ENCODE measurements around the gene AEBP1. TPM values are rescaled to one million over a fixed set of nuclear protein-coding genes. Genes with fewer than 3 reads are reported as not detected.

The AEBP1 gene
- total RNA-seq, 2 experiments from 2014 or later, result 35.0 to 64.2 TPM

- no peak for DNase-seq (ENCODE audit: low spot score)
- POLR2A ChIA-PET, result interaction anchor here (0.6 kb wide), 1 partner anchor 23 kb away, joined by 3 read pairs; no protein-coding TSS in a partner anchor
Observed at GRCh38 chr7:44065431-44066110, 38.6 kb upstream of the AEBP1 start, which contains the start of gene PGAM2. Gene PGAM2, minus strand, starts transcription at chr7:44065567. Its CDS starts 38 bp downstream, at chr7:44065529.

DNA sequence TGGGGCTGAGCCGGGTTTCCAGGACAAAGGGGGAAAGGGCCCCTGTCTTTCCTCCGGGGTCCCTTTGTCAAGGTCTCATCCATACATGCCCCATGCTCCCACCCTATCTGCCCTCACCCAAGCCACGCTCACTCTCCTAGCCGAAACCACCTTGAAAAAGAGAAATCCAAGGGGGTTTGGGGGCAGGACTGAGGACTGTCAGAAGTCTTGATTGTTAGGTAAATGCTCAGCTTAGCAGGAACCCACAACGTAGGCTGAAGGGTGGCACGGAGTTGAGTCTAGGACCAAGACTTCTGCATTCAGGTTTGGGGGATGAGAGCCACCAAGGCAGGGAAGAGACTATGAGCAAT is 38.1 kb upstream of the AEBP1 start:
- Histone ChIP-seq H3K4me2 (ENCODE audit: low read length) (no peak overlapping the region), H2AFZ (ENCODE audit: low read length) (no peak overlapping the region), H3K4me1 (ENCODE audit: insufficient read depth, low read length, poor library complexity, severe bottlenecking) (peaks cover 7% of the 10 kb centered on the region), H4K20me1 (ENCODE audit: insufficient read depth, low read length) (no peaks in the 10 kb centered on the region), H3K27ac (ENCODE audit: low read depth, low read length, poor library complexity, severe bottlenecking) (no peak overlapping the region), H3K9me3 (ENCODE audit: low read length) (no peaks in the 10 kb centered on the region), H3K9me2 (ENCODE audit: insufficient read depth, low read length) (no peaks in the 10 kb centered on the region), H3K4me3 (ENCODE audit: low read depth, low read length, poor library complexity, severe bottlenecking) (no peak overlapping the region), H3K79me2 (ENCODE audit: insufficient read depth, low read depth, low read length) (no peaks in the 10 kb centered on the region), H3K36me3 (ENCODE audit: insufficient read depth, low read length) (peaks cover 25% of the 10 kb centered on the region)
- TF ChIP-seq, protein P1, sequence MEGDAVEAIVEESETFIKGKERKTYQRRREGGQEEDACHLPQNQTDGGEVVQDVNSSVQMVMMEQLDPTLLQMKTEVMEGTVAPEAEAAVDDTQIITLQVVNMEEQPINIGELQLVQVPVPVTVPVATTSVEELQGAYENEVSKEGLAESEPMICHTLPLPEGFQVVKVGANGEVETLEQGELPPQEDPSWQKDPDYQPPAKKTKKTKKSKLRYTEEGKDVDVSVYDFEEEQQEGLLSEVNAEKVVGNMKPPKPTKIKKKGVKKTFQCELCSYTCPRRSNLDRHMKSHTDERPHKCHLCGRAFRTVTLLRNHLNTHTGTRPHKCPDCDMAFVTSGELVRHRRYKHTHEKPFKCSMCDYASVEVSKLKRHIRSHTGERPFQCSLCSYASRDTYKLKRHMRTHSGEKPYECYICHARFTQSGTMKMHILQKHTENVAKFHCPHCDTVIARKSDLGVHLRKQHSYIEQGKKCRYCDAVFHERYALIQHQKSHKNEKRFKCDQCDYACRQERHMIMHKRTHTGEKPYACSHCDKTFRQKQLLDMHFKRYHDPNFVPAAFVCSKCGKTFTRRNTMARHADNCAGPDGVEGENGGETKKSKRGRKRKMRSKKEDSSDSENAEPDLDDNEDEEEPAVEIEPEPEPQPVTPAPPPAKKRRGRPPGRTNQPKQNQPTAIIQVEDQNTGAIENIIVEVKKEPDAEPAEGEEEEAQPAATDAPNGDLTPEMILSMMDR (conservative IDR thresholded peaks at IDR 0.05; ENCODE audit: low read length), result no peak
- TF ChIP-seq EZH2phosphoT487 (IDR thresholded peaks at IDR 0.05; ENCODE audit: borderline replicate concordance, low read depth, low read length), result no peak
- intact Hi-C loops (cut with micrococcal nuclease; ENCODE audit: unreplicated experiment), result no loop called here
- no TSS peak for BruUV-seq (replicated peaks)
- no peak for DNase-seq (ENCODE audit: low spot score)
- ChIA-PET POLR2A (interaction anchor here (0.6 kb wide), 1 partner anchor 23 kb away, joined by 3 read pairs; no protein-coding TSS in a partner anchor), CTCF (ENCODE audit: unreplicated experiment) (interaction anchor here (0.5 to 0.6 kb wide), 3 partner anchors 20 to 151 kb away, joined by 3 to 9 read pairs (median 4); no protein-coding TSS in a partner anchor)

More at GRCh38 chr7:44065431-44066110, 38.6 kb upstream of the AEBP1 start, which contains the start of gene PGAM2:
- CTCF ChIA-PET (ENCODE audit: unreplicated experiment), result interaction anchor here (0.6 kb wide), 2 partner anchors 31 to 151 kb away, joined by 4 to 9 read pairs; no protein-coding TSS in a partner anchor
- Histone ChIP-seq H3K9me3 (ENCODE audit: low read length) (no peaks in the 10 kb centered on the region), H3K27ac (ENCODE audit: low read depth, low read length, poor library complexity, severe bottlenecking) (no peak within 1 kb of the TSS), H4K20me1 (ENCODE audit: insufficient read depth, low read length) (no peaks in the 10 kb centered on the region), H3K4me2 (ENCODE audit: low read length) (no peak within 1 kb of the TSS), H3K79me2 (ENCODE audit: insufficient read depth, low read depth, low read length) (no peaks in the 10 kb centered on the region), H2AFZ (ENCODE audit: low read length) (no peak within 1 kb of the TSS), H3K4me3 (ENCODE audit: low read depth, low read length, poor library complexity, severe bottlenecking) (no peak within 1 kb of the TSS), H3K9me2 (ENCODE audit: insufficient read depth, low read length) (no peaks in the 10 kb centered on the region), H3K4me1 (ENCODE audit: insufficient read depth, low read length, poor library complexity, severe bottlenecking) (peaks cover 7% of the 10 kb centered on the region), H3K36me3 (ENCODE audit: insufficient read depth, low read length) (peaks cover 25% of the 10 kb centered on the region)
- no peak for TF ChIP-seq EZH2phosphoT487 (IDR thresholded peaks at IDR 0.05; ENCODE audit: borderline replicate concordance, low read depth, low read length)
- TF ChIP-seq, protein P1 (conservative IDR thresholded peaks at IDR 0.05; ENCODE audit: low read length), result no peak
- BruUV-seq (replicated peaks), result no TSS peak
- intact Hi-C loops (cut with micrococcal nuclease; ENCODE audit: unreplicated experiment), result no loop called here

Measured in OCI-LY7 (cell line).